ENCODE measurements around the gene TMEM140. TPM values are rescaled to one million over a fixed set of nuclear protein-coding genes. Genes with fewer than 3 reads are reported as not detected.

Gene TMEM140
- total RNA-seq, 1 experiment from 2014 or later, result not detected

GRCh38 chr7:135143885-135144668 lies 3.8 kb upstream of the TMEM140 start:
- ChIA-PET CTCF (no interaction called here), POLR2A (ENCODE audit: low non-redundant PET) (no interaction called here)
- Histone ChIP-seq H3K4me3 (ENCODE audit: low read depth, low read length, poor library complexity, severe bottlenecking) (no peak overlapping the region), H3K27me3 (replicated peaks; ENCODE audit: insufficient read depth, low read depth, low read length, poor library complexity) (no peaks in the 10 kb centered on the region), H3K9me3 (ENCODE audit: low read depth, low read length, poor library complexity, severe bottlenecking) (no peaks in the 10 kb centered on the region), H3K36me3 (ENCODE audit: insufficient read depth, low read length, poor library complexity, severe bottlenecking) (no peaks in the 10 kb centered on the region), H3K4me1 (ENCODE audit: insufficient read depth, low read length, poor library complexity, severe bottlenecking) (no peaks in the 10 kb centered on the region), H3K27ac (ENCODE audit: low read depth, low read length, poor library complexity, severe bottlenecking) (no peak overlapping the region)
- no peak for DNase-seq (ENCODE audit: low spot score)
- intact Hi-C loops (cut with micrococcal nuclease; ENCODE audit: unreplicated experiment), result no loop called here
- TF ChIP-seq EZH2 (IDR thresholded peaks at IDR 0.05; ENCODE audit: borderline replicate concordance, low read depth, low read length, poor library complexity, severe bottlenecking) (no peak), CTCF (conservative IDR thresholded peaks at IDR 0.05; ENCODE audit: low read depth, low read length) (no peak)
- BruUV-seq (replicated peaks), result no TSS peak

- H3K36me3 ChIP-seq (ENCODE audit: insufficient read depth, low read length, poor library complexity, severe bottlenecking), result no peaks in the 10 kb centered on the region
- no peak for DNase-seq (ENCODE audit: low spot score)
- no peaks in the 10 kb centered on the region for H3K9me3 ChIP-seq (ENCODE audit: low read depth, low read length, poor library complexity, severe bottlenecking)
- ChIA-PET POLR2A (ENCODE audit: low non-redundant PET) (no interaction called here), CTCF (no interaction called here)
- H3K4me3 ChIP-seq (ENCODE audit: low read depth, low read length, poor library complexity, severe bottlenecking), result no peak overlapping the region
- intact Hi-C loops (cut with micrococcal nuclease; ENCODE audit: unreplicated experiment), result no loop called here
- no peak for TF ChIP-seq EZH2 (IDR thresholded peaks at IDR 0.05; ENCODE audit: borderline replicate concordance, low read depth, low read length, poor library complexity, severe bottlenecking)
- TF ChIP-seq CTCF (conservative IDR thresholded peaks at IDR 0.05; ENCODE audit: low read depth, low read length), result no peak
- no peaks in the 10 kb centered on the region for H3K27me3 ChIP-seq (replicated peaks; ENCODE audit: insufficient read depth, low read depth, low read length, poor library complexity)
- H3K4me1 ChIP-seq (ENCODE audit: insufficient read depth, low read length, poor library complexity, severe bottlenecking), result no peaks in the 10 kb centered on the region
- no peak overlapping the region for H3K27ac ChIP-seq (ENCODE audit: low read depth, low read length, poor library complexity, severe bottlenecking)
- BruUV-seq (replicated peaks), result no TSS peak
Measured at GRCh38 chr7:135147341-135147898, 452 bp upstream of the TMEM140 start.

GRCh38 chr7:135150072-135150782 lies 2.4 kb downstream of the TMEM140 start:
- Histone ChIP-seq H3K4me1 (ENCODE audit: insufficient read depth, low read length, poor library complexity, severe bottlenecking) (no peaks in the 10 kb centered on the region), H3K9me3 (ENCODE audit: low read depth, low read length, poor library complexity, severe bottlenecking) (peaks cover 11% of the 10 kb centered on the region), H3K36me3 (ENCODE audit: insufficient read depth, low read length, poor library complexity, severe bottlenecking) (no peaks in the 10 kb centered on the region), H3K4me3 (ENCODE audit: low read depth, low read length, poor library complexity, severe bottlenecking) (no peak overlapping the region), H3K27me3 (replicated peaks; ENCODE audit: insufficient read depth, low read depth, low read length, poor library complexity) (no peaks in the 10 kb centered on the region), H3K27ac (ENCODE audit: low read depth, low read length, poor library complexity, severe bottlenecking) (no peak overlapping the region)
- ChIA-PET POLR2A (ENCODE audit: low non-redundant PET) (no interaction called here), CTCF (no interaction called here)
- DNase-seq (ENCODE audit: low spot score), result no peak
- intact Hi-C loops (cut with micrococcal nuclease; ENCODE audit: unreplicated experiment), result no loop called here
- no TSS peak for BruUV-seq (replicated peaks)
- TF ChIP-seq EZH2 (IDR thresholded peaks at IDR 0.05; ENCODE audit: borderline replicate concordance, low read depth, low read length, poor library complexity, severe bottlenecking) (no peak), CTCF (conservative IDR thresholded peaks at IDR 0.05; ENCODE audit: low read depth, low read length) (no peak)

All from A673 (cell line).